DOHH2 (cell line): Measurements from ENCODE around the gene TMTC2.

Source experiments
- H3F3A ChIP-seq: fragments of 200-600 bp; sonication (generic), shearing (Covaris generic); 2 replicates; pipeline ENCODE4 v1.6.0; 2016; ENCODE audit warnings: antibody characterized with exemption, mild to moderate bottlenecking; ENCODE audit not compliant: control insufficient read depth, insufficient read depth
- H3K27ac ChIP-seq: fragments of 200-600 bp; sonication (generic); 2 replicates; pipeline ENCODE4 v1.5.1; 2014; ENCODE audit warnings: low read depth, mild to moderate bottlenecking, low read length, moderate library complexity
- H3K27me3 ChIP-seq: fragments of 200-600 bp; sonication (generic); 2 replicates; pipeline ENCODE4 v1.6.1; 2014; ENCODE audit warnings: mild to moderate bottlenecking, low read length, mixed read lengths; ENCODE audit not compliant: control insufficient read depth
- H3K36me3 ChIP-seq: fragments of 200-600 bp; sonication (generic); 2 replicates; pipeline ENCODE4 v1.6.1; 2014; ENCODE audit warnings: mild to moderate bottlenecking, low read length, moderate library complexity, mixed read lengths; ENCODE audit not compliant: control insufficient read depth
- H3K4me1 ChIP-seq: fragments of 200-600 bp; sonication (generic); 2 replicates; pipeline ENCODE4 v1.6.1; 2014; ENCODE audit warnings: mild to moderate bottlenecking, low read length, mixed read lengths; ENCODE audit not compliant: control insufficient read depth
- H3K4me2 ChIP-seq: fragments of 200-600 bp; sonication (generic); 2 replicates; pipeline ENCODE4 v1.6.0; 2014; ENCODE audit warnings: mild to moderate bottlenecking, low read length, moderate library complexity
- H3K4me3 ChIP-seq: fragments of 200-600 bp; sonication (generic); 2 replicates; pipeline ENCODE4 v1.5.1; 2014; ENCODE audit warnings: mild to moderate bottlenecking, low read length, mixed read lengths
- H3K79me2 ChIP-seq: fragments of 200-600 bp; sonication (generic); 2 replicates; pipeline ENCODE4 v1.6.1; 2014; ENCODE audit warnings: mild to moderate bottlenecking, low read length, mixed read lengths; ENCODE audit not compliant: control insufficient read depth
- H3K9me2 ChIP-seq: fragments of 200-600 bp; sonication (generic); replicated peaks from 2 replicates; pipeline ENCODE4 v1.6.1; 2014; ENCODE audit warnings: mild to moderate bottlenecking, low read length, mixed read lengths; ENCODE audit not compliant: control insufficient read depth
- H3K9me3 ChIP-seq: fragments of 200-600 bp; sonication (generic); 2 replicates; pipeline ENCODE4 v1.6.1; 2014; ENCODE audit warnings: antibody characterized with exemption, low read length, mixed read lengths; ENCODE audit not compliant: control insufficient read depth, insufficient read depth
- H4K20me1 ChIP-seq: fragments of 200-600 bp; sonication (generic); 2 replicates; pipeline ENCODE4 v1.6.0; 2014; ENCODE audit warnings: low read depth, mild to moderate bottlenecking, antibody characterized with exemption, low read length, moderate library complexity; ENCODE audit not compliant: control insufficient read depth, insufficient read depth
- CTCF ChIP-seq: fragments of 200-600 bp; sonication (generic); IDR thresholded peaks from one replicate; pipeline ENCODE4 v1.5.1; 2014; ENCODE audit warnings: antibody characterized with exemption, mild to moderate bottlenecking, low read depth, low read length; ENCODE audit not compliant: poor library complexity, severe bottlenecking
- EZH2phosphoT487 ChIP-seq: fragments of 200-600 bp; sonication (generic); IDR thresholded peaks from 2 replicates; pipeline ENCODE4 v1.6.1; 2017; ENCODE audit warnings: borderline replicate concordance, mild to moderate bottlenecking, antibody characterized with exemption, low read length, moderate library complexity, mixed read lengths

The TMTC2 gene

GRCh38 chr12:82996168-82996812 lies 309.6 kb downstream of the TMTC2 start:
- H3K4me3 ChIP-seq = no peak overlapping the region
- H3K27me3 ChIP-seq = no peaks in the 10 kb centered on the region
- no peaks in the 10 kb centered on the region for H3K36me3 ChIP-seq
- no peaks in the 10 kb centered on the region for H4K20me1 ChIP-seq
- H3K9me3 ChIP-seq = no peaks in the 10 kb centered on the region
- no peaks in the 10 kb centered on the region for H3K4me1 ChIP-seq
- no peak overlapping the region for H3K4me2 ChIP-seq
- H3K27ac ChIP-seq = no peak overlapping the region
- TF ChIP-seq CTCF (no peak), EZH2phosphoT487 (no peak)
- H3F3A ChIP-seq = no peaks in the 10 kb centered on the region
- H3K9me2 ChIP-seq = no peaks in the 10 kb centered on the region
- no peaks in the 10 kb centered on the region for H3K79me2 ChIP-seq

- Histone ChIP-seq H3K27ac (no peak overlapping the region), H3K4me3 (no peak overlapping the region), H3K9me3 (no peaks in the 10 kb centered on the region), H3K4me1 (no peaks in the 10 kb centered on the region), H3K9me2 (no peaks in the 10 kb centered on the region), H3K79me2 (no peaks in the 10 kb centered on the region), H3K4me2 (no peak overlapping the region), H3K36me3 (no peaks in the 10 kb centered on the region), H3K27me3 (no peaks in the 10 kb centered on the region), H3F3A (no peaks in the 10 kb centered on the region), H4K20me1 (no peaks in the 10 kb centered on the region)
- TF ChIP-seq CTCF = no peak
- no peak for TF ChIP-seq EZH2phosphoT487
Measured at GRCh38 chr12:82998509-82998908, 311.8 kb downstream of the TMTC2 start.

GRCh38 chr12:83003026-83003425 lies 316.3 kb downstream of the TMTC2 start:
- Histone ChIP-seq H4K20me1 (no peaks in the 10 kb centered on the region), H3K4me1 (no peaks in the 10 kb centered on the region), H3K27ac (no peak overlapping the region), H3K79me2 (no peaks in the 10 kb centered on the region), H3K9me2 (no peaks in the 10 kb centered on the region), H3K27me3 (no peaks in the 10 kb centered on the region), H3F3A (no peaks in the 10 kb centered on the region), H3K9me3 (no peaks in the 10 kb centered on the region), H3K4me3 (no peak overlapping the region), H3K36me3 (no peaks in the 10 kb centered on the region), H3K4me2 (no peak overlapping the region)
- TF ChIP-seq EZH2phosphoT487 (no peak), CTCF (no peak)
